Measurements from ENCODE around the gene RPS26.

DNA sequence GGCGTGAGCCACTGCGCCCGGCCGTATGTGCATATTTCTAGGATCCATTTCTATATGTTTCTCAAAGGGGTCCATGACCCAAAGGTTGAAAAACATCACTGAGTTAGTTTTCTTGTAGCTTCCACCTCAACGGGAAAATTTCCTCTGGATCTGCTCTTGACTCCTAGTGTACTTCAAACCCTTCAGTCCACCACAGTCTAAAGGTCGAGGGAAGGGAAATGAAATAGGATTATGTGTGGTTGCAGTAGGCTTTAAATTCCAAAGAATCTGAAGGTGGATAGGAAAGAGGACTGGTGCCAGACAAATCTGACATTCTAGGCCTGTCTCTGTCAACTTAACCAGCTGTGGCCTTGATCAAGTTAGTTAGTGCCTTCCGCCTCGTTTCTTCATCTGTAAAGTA is 46.4 kb upstream of the RPS26 start:
- TF ChIP-seq, protein P1, sequence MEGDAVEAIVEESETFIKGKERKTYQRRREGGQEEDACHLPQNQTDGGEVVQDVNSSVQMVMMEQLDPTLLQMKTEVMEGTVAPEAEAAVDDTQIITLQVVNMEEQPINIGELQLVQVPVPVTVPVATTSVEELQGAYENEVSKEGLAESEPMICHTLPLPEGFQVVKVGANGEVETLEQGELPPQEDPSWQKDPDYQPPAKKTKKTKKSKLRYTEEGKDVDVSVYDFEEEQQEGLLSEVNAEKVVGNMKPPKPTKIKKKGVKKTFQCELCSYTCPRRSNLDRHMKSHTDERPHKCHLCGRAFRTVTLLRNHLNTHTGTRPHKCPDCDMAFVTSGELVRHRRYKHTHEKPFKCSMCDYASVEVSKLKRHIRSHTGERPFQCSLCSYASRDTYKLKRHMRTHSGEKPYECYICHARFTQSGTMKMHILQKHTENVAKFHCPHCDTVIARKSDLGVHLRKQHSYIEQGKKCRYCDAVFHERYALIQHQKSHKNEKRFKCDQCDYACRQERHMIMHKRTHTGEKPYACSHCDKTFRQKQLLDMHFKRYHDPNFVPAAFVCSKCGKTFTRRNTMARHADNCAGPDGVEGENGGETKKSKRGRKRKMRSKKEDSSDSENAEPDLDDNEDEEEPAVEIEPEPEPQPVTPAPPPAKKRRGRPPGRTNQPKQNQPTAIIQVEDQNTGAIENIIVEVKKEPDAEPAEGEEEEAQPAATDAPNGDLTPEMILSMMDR (IDR thresholded peaks at IDR 0.05): no peak
- no peak for TF ChIP-seq POLR2A (IDR thresholded peaks at IDR 0.05)
- TF ChIP-seq POLR2AphosphoS5 (IDR thresholded peaks at IDR 0.05): no peak

All from prostate gland (tissue), 2 donors.